Epithelial cell of proximal tubule (primary cell): ENCODE results near the gene GOLGA8K. TPM values are rescaled to one million over a fixed set of nuclear protein-coding genes. Genes with fewer than 3 reads are reported as not detected.
"Not testable (repeated sequence)": the region's sequence is repeated elsewhere in the genome, so short reads cannot be mapped to it uniquely, and the experiment has no call there.

ENCODE experiments used
- DNase-seq: peaks from one replicate; pipeline ENCODE4 v3.0.0-alpha.2; 2011; ENCODE audit warnings: low read depth
- H3K4me3 ChIP-seq: 2 replicates; pipeline ENCODE4 v1.5.1; 2011; ENCODE audit warnings: low read depth, mild to moderate bottlenecking, low read length
- total RNA-seq: library from RNA; depleted of rRNA; stranded (reverse); fragments of >200 nt; gene quantifications from 2 replicates; pipeline ENCODE4 v1.2.3, GENCODE V29; 2015

Gene GOLGA8K
- total RNA-seq, 1 donor from 2014 or later: not detected

- DNase-seq, H3K4me3 ChIP-seq: not testable (repeated sequence)
These were observed 38.1 kb downstream of the GOLGA8K start for GRCh38 chr15:32364944-32365343.

GRCh38 chr15:32363449-32363848 is 39.6 kb downstream of the GOLGA8K start:
- not testable (repeated sequence) for H3K4me3 ChIP-seq, DNase-seq

GRCh38 chr15:32361662-32362061 is 41.4 kb downstream of the GOLGA8K start:
- not testable (repeated sequence) for DNase-seq, H3K4me3 ChIP-seq

- not testable (repeated sequence) for DNase-seq, H3K4me3 ChIP-seq
These were observed 44.6 kb downstream of the GOLGA8K start for GRCh38 chr15:32358462-32358861.

GRCh38 chr15:32356909-32357308 is 46.2 kb downstream of the GOLGA8K start:
- DNase-seq: not testable (repeated sequence)

GRCh38 chr15:32352748-32353147 is 50.3 kb downstream of the GOLGA8K start:
- H3K4me3 ChIP-seq, DNase-seq: not testable (repeated sequence)

More at GRCh38 chr15:32356909-32357308, 46.2 kb downstream of the GOLGA8K start:
- not testable (repeated sequence) for H3K4me3 ChIP-seq

- DNase-seq, H3K4me3 ChIP-seq: not testable (repeated sequence)
These were observed 52.4 kb downstream of the GOLGA8K start for GRCh38 chr15:32350563-32351220.

- not testable (repeated sequence) for H3K4me3 ChIP-seq, DNase-seq
These were observed 56.1 kb downstream of the GOLGA8K start for GRCh38 chr15:32347037-32347436.

GRCh38 chr15:32345978-32346547 is 57.0 kb downstream of the GOLGA8K start:
- DNase-seq, H3K4me3 ChIP-seq: not testable (repeated sequence)

GRCh38 chr15:32343921-32344320 is 59.2 kb downstream of the GOLGA8K start:
- not testable (repeated sequence) for H3K4me3 ChIP-seq

More at GRCh38 chr15:32343921-32344320, 59.2 kb downstream of the GOLGA8K start:
- DNase-seq: not testable (repeated sequence)

Other genes starting within 250 kb of the GOLGA8K start
- 0.29 TPM in 1 of 2 replicates, not detected in the other for gene GOLGA8O, start 52.3 kb upstream of the GOLGA8K start, total RNA-seq
- gene GOLGA8N, start 190.2 kb upstream of the GOLGA8K start, total RNA-seq: 0.29 and 0.46 TPM in 2 replicates
- gene ARHGAP11A, start 212.2 kb upstream of the GOLGA8K start, total RNA-seq: 35.5 and 42.4 TPM in 2 replicates
- 4.9 and 18.4 TPM in 2 replicates for gene SCG5, start 238.4 kb upstream of the GOLGA8K start, total RNA-seq